PC-9 (cell line): Measurements from ENCODE around the gene DDAH1. TPM values are rescaled to one million over a fixed set of nuclear protein-coding genes. Genes with fewer than 3 reads are reported as not detected.
A peak's percentile ranks its signal among the peaks of the same experiment; 100 is the strongest.

ENCODE experiments used
- BruUV-seq: library from RNA; stranded (reverse); fragments of 400-500 nt; replicated peaks from 2 replicates; lab custom pipeline; 2021; lab: Mats Ljungman, UMichigan
- CTCF ChIA-PET: fragments of 300-600 bp; sonication (Branson Sonifier 250); formaldehyde crosslinking; loops from one replicate; lab custom pipeline; 2022; ENCODE audit warnings: antibody characterized with exemption; lab: Charles Lee
- POLR2A ChIA-PET: fragments of 300-600 bp; sonication (Branson Sonifier 250); formaldehyde crosslinking; loops from one replicate; lab custom pipeline; 2022; ENCODE audit warnings: antibody characterized with exemption; ENCODE audit not compliant: unreplicated experiment; lab: Charles Lee
- DNase-seq, 2 experiments: peaks; one replicate each; pipeline versions ENCODE4 v3.0.0 to v3.0.0-alpha.2; 2015 to 2022; ENCODE audit warnings: mixed read lengths in 1 of 2
- H2AFZ ChIP-seq: fragments of 200-600 bp; sonication (generic); 2 replicates; pipeline ENCODE4 v1.8.1; 2017; ENCODE audit warnings: antibody characterized with exemption
- H3F3A ChIP-seq: fragments of 200-600 bp; sonication (generic); 2 replicates; pipeline ENCODE4 v1.8.1; 2017; ENCODE audit warnings: antibody characterized with exemption, mild to moderate bottlenecking, low read depth; ENCODE audit not compliant: insufficient read depth
- H3K27ac ChIP-seq: fragments of 200-600 bp; sonication (generic); 2 replicates; pipeline ENCODE4 v1.6.1; 2016; ENCODE audit warnings: mixed run types
- H3K27me3 ChIP-seq: fragments of 200-600 bp; sonication (generic); 2 replicates; pipeline ENCODE4 v1.6.1; 2016; ENCODE audit warnings: low read depth, mixed run types; ENCODE audit not compliant: insufficient read depth
- H3K36me3 ChIP-seq: fragments of 200-600 bp; sonication (generic); 2 replicates; pipeline ENCODE4 v1.6.1; 2016; ENCODE audit warnings: low read depth, mixed run types
- H3K4me1 ChIP-seq: fragments of 200-600 bp; sonication (generic); replicated peaks from 2 replicates; pipeline ENCODE4 v1.6.1; 2016; ENCODE audit warnings: mixed run types; ENCODE audit not compliant: insufficient read depth
- H3K4me2 ChIP-seq: fragments of 200-600 bp; sonication (generic); 2 replicates; pipeline ENCODE4 v1.6.1; 2017; ENCODE audit warnings: mixed run types
- H3K4me3 ChIP-seq: fragments of 200-600 bp; sonication (generic); 2 replicates; pipeline ENCODE4 v1.6.1; 2016; ENCODE audit warnings: mixed run types
- H3K79me2 ChIP-seq: fragments of 200-600 bp; sonication (generic); 2 replicates; pipeline ENCODE4 v1.6.1; 2017; ENCODE audit warnings: low read depth, mixed run types
- H3K9me2 ChIP-seq: fragments of 200-600 bp; sonication (generic); 2 replicates; pipeline ENCODE4 v1.8.1; 2017; ENCODE audit warnings: mild to moderate bottlenecking; ENCODE audit not compliant: insufficient read depth
- H3K9me3 ChIP-seq: fragments of 200-600 bp; sonication (generic); 2 replicates; pipeline ENCODE4 v1.8.1; 2016; ENCODE audit warnings: low read depth; ENCODE audit not compliant: insufficient read depth
- H4K20me1 ChIP-seq: fragments of 200-600 bp; sonication (generic); 2 replicates; pipeline ENCODE4 v1.8.1; 2017; ENCODE audit not compliant: insufficient read depth
- EZH2 ChIP-seq: fragments of 200-600 bp; sonication (generic); IDR thresholded peaks from 2 replicates; pipeline ENCODE4 v1.8.0; 2017; ENCODE audit warnings: antibody characterized with exemption, low read depth
- intact Hi-C: fragments of 100-400 bp; cut with micrococcal nuclease; formaldehyde crosslinking; loops from one replicate; pipeline ENCODE4 v1.10.0; 2022; ENCODE audit not compliant: unreplicated experiment
- total RNA-seq: library from RNA; stranded (reverse); gene quantifications from 2 replicates; pipeline ENCODE4 v1.2.3, GENCODE V29; 2021
- TF ChIP-seq, protein P1 (sequence below): fragments of 200-600 bp; sonication (generic); conservative IDR thresholded peaks from 2 replicates; pipeline ENCODE4 v1.6.1; 2017; ENCODE audit warnings: mixed run types, antibody characterized with exemption, mild to moderate bottlenecking, moderate library complexity

The DDAH1 gene
- total RNA-seq, 1 experiment from 2014 or later, result 31.9 TPM

DNA sequence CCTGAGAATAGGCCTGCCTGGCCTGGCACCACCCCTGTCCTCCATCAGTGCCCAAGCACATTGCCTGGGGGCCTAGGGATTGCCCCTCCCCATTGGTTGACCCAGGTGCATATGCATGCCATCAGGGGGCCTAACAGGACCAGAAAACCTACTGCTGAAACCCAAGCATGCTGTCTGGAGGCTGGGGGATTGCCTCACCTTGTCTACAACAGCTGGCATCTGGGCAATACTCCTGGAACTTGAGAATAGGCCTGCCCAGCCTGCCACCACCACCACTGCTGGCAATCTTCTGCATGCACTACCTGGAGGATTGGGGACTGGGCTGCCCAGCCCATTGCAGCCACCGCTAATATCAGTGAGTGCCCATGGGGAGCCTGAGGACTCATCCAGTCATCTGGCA, 132.4 kb downstream of the DDAH1 start:
- no peak overlapping the region for H3K4me2 ChIP-seq
- H3K4me1 ChIP-seq, result peaks cover 35% of the 10 kb centered on the region
- H3K4me3 ChIP-seq, result no peak overlapping the region
- intact Hi-C loops, result no loop called here
- H3K79me2 ChIP-seq, result peaks cover 11% of the 10 kb centered on the region
- H3K36me3 ChIP-seq, result 0 out of 2 replicates have a peak, but pooled peaks cover 11% of the 10 kb centered on the region
- TF ChIP-seq, protein P1, sequence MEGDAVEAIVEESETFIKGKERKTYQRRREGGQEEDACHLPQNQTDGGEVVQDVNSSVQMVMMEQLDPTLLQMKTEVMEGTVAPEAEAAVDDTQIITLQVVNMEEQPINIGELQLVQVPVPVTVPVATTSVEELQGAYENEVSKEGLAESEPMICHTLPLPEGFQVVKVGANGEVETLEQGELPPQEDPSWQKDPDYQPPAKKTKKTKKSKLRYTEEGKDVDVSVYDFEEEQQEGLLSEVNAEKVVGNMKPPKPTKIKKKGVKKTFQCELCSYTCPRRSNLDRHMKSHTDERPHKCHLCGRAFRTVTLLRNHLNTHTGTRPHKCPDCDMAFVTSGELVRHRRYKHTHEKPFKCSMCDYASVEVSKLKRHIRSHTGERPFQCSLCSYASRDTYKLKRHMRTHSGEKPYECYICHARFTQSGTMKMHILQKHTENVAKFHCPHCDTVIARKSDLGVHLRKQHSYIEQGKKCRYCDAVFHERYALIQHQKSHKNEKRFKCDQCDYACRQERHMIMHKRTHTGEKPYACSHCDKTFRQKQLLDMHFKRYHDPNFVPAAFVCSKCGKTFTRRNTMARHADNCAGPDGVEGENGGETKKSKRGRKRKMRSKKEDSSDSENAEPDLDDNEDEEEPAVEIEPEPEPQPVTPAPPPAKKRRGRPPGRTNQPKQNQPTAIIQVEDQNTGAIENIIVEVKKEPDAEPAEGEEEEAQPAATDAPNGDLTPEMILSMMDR, result no peak
- no peak for TF ChIP-seq EZH2
- peaks cover 28% of the 10 kb centered on the region for H3K9me3 ChIP-seq
- peaks cover 24% of the 10 kb centered on the region for H3F3A ChIP-seq
- no peaks in the 10 kb centered on the region for H3K27me3 ChIP-seq
- no peaks in the 10 kb centered on the region for H4K20me1 ChIP-seq
- no TSS peak for BruUV-seq
- H3K27ac ChIP-seq, result no peak overlapping the region
- DNase-seq, result no peak
- no peak overlapping the region for H2AFZ ChIP-seq
- no peaks in the 10 kb centered on the region for H3K9me2 ChIP-seq
- ChIA-PET CTCF (no interaction called here), POLR2A (no interaction called here)

DNA sequence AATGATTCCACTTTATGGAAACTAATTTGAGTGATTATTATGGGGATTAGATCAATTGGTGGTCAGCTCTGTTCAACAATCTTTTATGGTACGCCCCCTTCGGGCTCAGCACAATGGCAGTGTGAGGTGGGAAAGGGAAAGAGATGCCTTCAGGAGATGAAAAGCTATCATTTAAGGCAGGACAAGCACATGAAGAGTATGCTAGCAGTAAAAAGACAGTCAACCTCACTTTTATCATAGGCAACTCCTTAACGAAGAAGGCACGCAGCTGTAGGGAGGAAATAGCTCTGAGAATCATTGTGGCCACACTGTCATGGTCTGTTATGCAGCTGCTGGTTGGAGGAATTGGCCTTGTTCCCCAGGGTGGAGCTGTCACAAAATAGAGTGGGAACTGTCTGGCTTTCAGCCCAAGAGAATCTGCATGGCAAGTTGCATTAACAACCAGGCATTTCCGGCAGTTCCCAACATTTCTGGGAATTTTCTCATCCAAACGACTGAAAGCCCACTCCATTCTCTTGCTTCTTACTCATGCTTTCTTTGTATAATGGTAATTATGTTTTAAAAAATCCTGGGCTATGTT, 134.2 kb downstream of the DDAH1 start:
- Histone ChIP-seq H3K9me2 (no peaks in the 10 kb centered on the region), H3K9me3 (peaks cover 28% of the 10 kb centered on the region), H3F3A (peaks cover 24% of the 10 kb centered on the region), H3K4me1 (peaks cover 50% of the 10 kb centered on the region), H3K79me2 (peaks cover 15% of the 10 kb centered on the region), H3K27me3 (no peaks in the 10 kb centered on the region), H3K36me3 (peaks cover 11% of the 10 kb centered on the region; the same call in 1 of the 2 replicates), H3K27ac (peak overlapping the region; percentile 68), H4K20me1 (no peaks in the 10 kb centered on the region), H2AFZ (no peak overlapping the region), H3K4me3 (no peak overlapping the region), H3K4me2 (no peak overlapping the region; the same call in 1 of the 2 replicates)
- BruUV-seq, result TSS peak; percentile 98
- TF ChIP-seq, protein P1, result no peak
- TF ChIP-seq EZH2, result no peak
- DNase-seq, result no peak
- intact Hi-C loops, result no loop called here
- CTCF ChIA-PET, result interaction anchor here (1.1 to 1.3 kb wide), 2 partner anchors 13 to 15 kb away, joined by 3 read pairs; no protein-coding TSS in a partner anchor
- POLR2A ChIA-PET, result interaction anchor here (0.6 to 1.5 kb wide), 5 partner anchors 169 to 1576 kb away, joined by 3 to 6 read pairs (median 4); partner anchors contain the start of gene CCN1

DNA sequence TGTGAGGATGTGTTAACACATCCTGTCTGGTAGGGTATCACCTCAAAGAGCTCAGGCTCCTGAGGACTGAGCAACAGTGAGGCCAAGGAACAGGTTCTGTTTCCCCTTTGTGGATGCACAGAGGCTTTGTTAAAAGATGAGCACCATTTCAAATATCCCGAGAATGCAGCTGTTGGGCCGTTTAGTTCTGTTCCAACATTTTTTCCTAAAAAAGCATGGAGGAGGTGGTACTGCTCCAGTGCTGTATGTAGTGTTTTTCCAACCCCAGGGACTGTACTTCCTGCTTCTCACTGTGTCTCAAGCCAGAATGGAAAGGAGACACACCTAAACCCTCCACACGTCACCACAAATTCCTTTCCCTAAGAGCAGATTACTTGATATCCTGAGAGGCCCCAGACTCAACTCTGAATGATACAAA, 134.7 kb downstream of the DDAH1 start:
- Histone ChIP-seq H3K9me3 (peaks cover 27% of the 10 kb centered on the region), H3K4me2 (peak overlapping the region; percentile 42; the same call in 1 of the 2 replicates), H3K27ac (peak overlapping the region; percentile 68), H4K20me1 (no peaks in the 10 kb centered on the region), H3K79me2 (peaks cover 15% of the 10 kb centered on the region), H3K36me3 (peaks cover 10% of the 10 kb centered on the region; the same call in 1 of the 2 replicates), H3K4me3 (no peak overlapping the region), H3K27me3 (no peaks in the 10 kb centered on the region), H2AFZ (no peak overlapping the region), H3K9me2 (no peaks in the 10 kb centered on the region), H3F3A (peaks cover 24% of the 10 kb centered on the region), H3K4me1 (peaks cover 52% of the 10 kb centered on the region)
- intact Hi-C loops, result no loop called here
- TF ChIP-seq EZH2, result no peak
- TF ChIP-seq, protein P1, result no peak
- no TSS peak for BruUV-seq
- ChIA-PET POLR2A (interaction anchor here (0.6 to 1.5 kb wide), 3 partner anchors 250 to 1575 kb away, joined by 3 to 4 read pairs (median 4); partner anchors contain the start of gene CCN1), CTCF (interaction anchor here (1.3 kb wide), 1 partner anchor 14 kb away, joined by 3 read pairs; no protein-coding TSS in a partner anchor)
- DNase-seq, result peak; percentile 51 to 69
